ENCODE measurements around the gene FSTL4. TPM values are rescaled to one million over a fixed set of nuclear protein-coding genes. Genes with fewer than 3 reads are reported as not detected.

The FSTL4 gene
- total RNA-seq, 1 experiment from 2014 or later = not detected

GRCh38 chr5:133250527-133250926 is 361.8 kb downstream of the FSTL4 start:
- H3K9me3 Mint-ChIP-seq (ENCODE audit: low read depth, unreplicated experiment) = no peaks in the 10 kb centered on the region
- CTCF ChIA-PET = interaction anchor here (1.5 to 1.6 kb wide), 2 partner anchors 10 to 35 kb away, joined by 3 to 4 read pairs; no protein-coding TSS in a partner anchor

GRCh38 chr5:133249593-133249992 is 362.7 kb downstream of the FSTL4 start:
- TF ChIP-seq, protein P1, sequence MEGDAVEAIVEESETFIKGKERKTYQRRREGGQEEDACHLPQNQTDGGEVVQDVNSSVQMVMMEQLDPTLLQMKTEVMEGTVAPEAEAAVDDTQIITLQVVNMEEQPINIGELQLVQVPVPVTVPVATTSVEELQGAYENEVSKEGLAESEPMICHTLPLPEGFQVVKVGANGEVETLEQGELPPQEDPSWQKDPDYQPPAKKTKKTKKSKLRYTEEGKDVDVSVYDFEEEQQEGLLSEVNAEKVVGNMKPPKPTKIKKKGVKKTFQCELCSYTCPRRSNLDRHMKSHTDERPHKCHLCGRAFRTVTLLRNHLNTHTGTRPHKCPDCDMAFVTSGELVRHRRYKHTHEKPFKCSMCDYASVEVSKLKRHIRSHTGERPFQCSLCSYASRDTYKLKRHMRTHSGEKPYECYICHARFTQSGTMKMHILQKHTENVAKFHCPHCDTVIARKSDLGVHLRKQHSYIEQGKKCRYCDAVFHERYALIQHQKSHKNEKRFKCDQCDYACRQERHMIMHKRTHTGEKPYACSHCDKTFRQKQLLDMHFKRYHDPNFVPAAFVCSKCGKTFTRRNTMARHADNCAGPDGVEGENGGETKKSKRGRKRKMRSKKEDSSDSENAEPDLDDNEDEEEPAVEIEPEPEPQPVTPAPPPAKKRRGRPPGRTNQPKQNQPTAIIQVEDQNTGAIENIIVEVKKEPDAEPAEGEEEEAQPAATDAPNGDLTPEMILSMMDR (IDR thresholded peaks at IDR 0.05; ENCODE audit: unreplicated experiment) = no peak
- Mint-ChIP-seq H3K27me3 (ENCODE audit: unreplicated experiment) (peaks cover 16% of the 10 kb centered on the region), H3K4me3 (ENCODE audit: low read depth, unreplicated experiment) (no peak overlapping the region), H3K4me1 (ENCODE audit: low read depth, unreplicated experiment) (peaks cover 41% of the 10 kb centered on the region), H3K36me3 (ENCODE audit: insufficient read depth, unreplicated experiment) (no peaks in the 10 kb centered on the region), H3K9me3 (ENCODE audit: low read depth, unreplicated experiment) (no peaks in the 10 kb centered on the region), H3K27ac (ENCODE audit: unreplicated experiment) (no peak overlapping the region)
- CTCF ChIA-PET = interaction anchor here (1.1 to 1.5 kb wide), 3 partner anchors 9 to 38 kb away, joined by 3 read pairs; no protein-coding TSS in a partner anchor
- BruUV-seq (replicated peaks) = no TSS peak
- intact Hi-C loops (cut with micrococcal nuclease; ENCODE audit: unreplicated experiment) = loop anchor here (5.0 kb wide), 1 partner anchor 38 kb away; no protein-coding TSS in a partner anchor
- no peak for DNase-seq

More at GRCh38 chr5:133250527-133250926, 361.8 kb downstream of the FSTL4 start:
- no peak for DNase-seq
- Mint-ChIP-seq H3K27ac (ENCODE audit: unreplicated experiment) (no peak overlapping the region), H3K4me1 (ENCODE audit: low read depth, unreplicated experiment) (peaks cover 31% of the 10 kb centered on the region), H3K27me3 (ENCODE audit: unreplicated experiment) (peaks cover 26% of the 10 kb centered on the region), H3K4me3 (ENCODE audit: low read depth, unreplicated experiment) (no peak overlapping the region), H3K36me3 (ENCODE audit: insufficient read depth, unreplicated experiment) (no peaks in the 10 kb centered on the region)
- intact Hi-C loops (cut with micrococcal nuclease; ENCODE audit: unreplicated experiment) = no loop called here
- TF ChIP-seq, protein P1 (IDR thresholded peaks at IDR 0.05; ENCODE audit: unreplicated experiment) = no peak
- no TSS peak for BruUV-seq (replicated peaks)

- DNase-seq = peak; percentile 76
- H3K9me3 Mint-ChIP-seq (ENCODE audit: low read depth, unreplicated experiment) = no peaks in the 10 kb centered on the region
- H3K4me3 Mint-ChIP-seq (ENCODE audit: low read depth, unreplicated experiment) = no peak overlapping the region
- peaks cover under 1% of the 10 kb centered on the region for H3K27me3 Mint-ChIP-seq (ENCODE audit: unreplicated experiment)
- TF ChIP-seq, protein P1 (IDR thresholded peaks at IDR 0.05; ENCODE audit: unreplicated experiment) = peak; percentile 80
- no peak overlapping the region for H3K27ac Mint-ChIP-seq (ENCODE audit: unreplicated experiment)
- intact Hi-C loops (cut with micrococcal nuclease; ENCODE audit: unreplicated experiment) = loop anchor here (1.0 to 5.0 kb wide), 2 partner anchors 39 to 137 kb away; no protein-coding TSS in a partner anchor
- peaks cover 4% of the 10 kb centered on the region for H3K36me3 Mint-ChIP-seq (ENCODE audit: insufficient read depth, unreplicated experiment)
- no TSS peak for BruUV-seq (replicated peaks)
- CTCF ChIA-PET = interaction anchor here (0.6 to 1.9 kb wide), 11 partner anchors 9 to 697 kb away, joined by 3 to 18 read pairs (median 3); no protein-coding TSS in a partner anchor
- peaks cover 41% of the 10 kb centered on the region for H3K4me1 Mint-ChIP-seq (ENCODE audit: low read depth, unreplicated experiment)
These were observed 364.3 kb downstream of the FSTL4 start for GRCh38 chr5:133247881-133248624.

DNA sequence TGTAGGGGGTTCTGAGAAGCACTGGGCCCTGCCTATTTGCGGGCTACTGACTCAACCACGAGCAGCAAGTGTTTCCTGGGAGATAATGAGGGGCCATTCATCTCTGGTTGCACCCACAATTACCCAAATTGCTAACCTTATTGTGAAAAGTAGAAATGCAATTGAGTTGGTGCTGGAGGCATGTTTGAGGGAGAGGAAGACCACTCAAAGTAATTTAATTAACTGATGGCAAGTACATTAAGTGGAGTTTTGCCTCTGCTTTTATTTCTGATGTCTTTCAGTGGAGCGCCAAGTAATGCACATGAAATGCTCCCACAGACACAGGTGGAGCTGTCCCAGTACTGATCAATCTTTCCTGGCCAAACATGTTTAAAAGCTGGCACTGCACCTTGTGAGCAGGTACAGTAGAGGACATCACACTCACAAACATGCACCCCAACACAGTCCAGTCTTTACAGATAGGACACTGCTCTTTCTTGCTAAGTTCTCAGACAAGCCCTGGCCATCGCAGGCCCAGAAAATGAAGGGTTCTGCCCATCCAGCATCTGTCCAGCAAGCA is 365.1 kb downstream of the FSTL4 start:
- no TSS peak for BruUV-seq (replicated peaks)
- TF ChIP-seq, protein P1 (IDR thresholded peaks at IDR 0.05; ENCODE audit: unreplicated experiment) = no peak
- DNase-seq = no peak
- no peak overlapping the region for H3K27ac Mint-ChIP-seq (ENCODE audit: unreplicated experiment)
- intact Hi-C loops (cut with micrococcal nuclease; ENCODE audit: unreplicated experiment) = loop anchor here (5.0 kb wide), 1 partner anchor 40 kb away; no protein-coding TSS in a partner anchor
- no peak overlapping the region for H3K4me3 Mint-ChIP-seq (ENCODE audit: low read depth, unreplicated experiment)
- H3K36me3 Mint-ChIP-seq (ENCODE audit: insufficient read depth, unreplicated experiment) = peaks cover 4% of the 10 kb centered on the region
- no peaks in the 10 kb centered on the region for H3K27me3 Mint-ChIP-seq (ENCODE audit: unreplicated experiment)
- H3K9me3 Mint-ChIP-seq (ENCODE audit: low read depth, unreplicated experiment) = no peaks in the 10 kb centered on the region
- CTCF ChIA-PET = interaction anchor here (0.6 to 1.9 kb wide), 10 partner anchors 9 to 698 kb away, joined by 3 to 18 read pairs (median 4); no protein-coding TSS in a partner anchor
- peaks cover 41% of the 10 kb centered on the region for H3K4me1 Mint-ChIP-seq (ENCODE audit: low read depth, unreplicated experiment)
